HG02973 (cell line): ENCODE results near the gene AP1B1.

ENCODE experiments used
- ATAC-seq: cut with Tn5 transposase; IDR thresholded peaks from one replicate; pipeline ENCODE4 v1.9.1; 2021; ENCODE audit warnings: moderate library complexity; ENCODE audit not compliant: unreplicated experiment

Gene AP1B1

GRCh38 chr22:29334696-29335344 is 53.5 kb downstream of the AP1B1 start:
- ATAC-seq = no peak

DNA sequence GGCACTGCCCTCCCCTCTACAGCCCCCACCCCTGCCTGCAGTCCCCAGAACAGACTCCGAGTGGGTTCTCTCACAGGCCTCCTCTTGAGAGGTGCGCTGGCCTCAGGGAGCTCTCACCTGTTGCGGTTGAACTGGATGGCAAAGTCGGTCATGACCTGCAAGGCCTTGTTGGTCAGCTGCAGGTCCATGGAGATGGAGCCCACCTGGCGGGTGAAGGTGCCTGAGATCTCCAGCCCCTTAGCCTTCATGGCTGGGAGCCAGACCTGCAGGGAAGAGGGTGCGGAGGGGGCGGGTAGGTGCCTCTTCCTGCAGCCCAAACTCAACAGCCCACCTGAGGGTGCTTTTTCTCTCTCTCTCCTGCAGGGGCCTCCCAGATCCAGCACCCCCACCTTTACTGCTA is 54.2 kb downstream of the AP1B1 start:
- ATAC-seq = no peak

- no peak for ATAC-seq
Measured at GRCh38 chr22:29332886-29333496, 55.4 kb downstream of the AP1B1 start.

GRCh38 chr22:29331658-29332300 is 56.6 kb downstream of the AP1B1 start:
- no peak for ATAC-seq

DNA sequence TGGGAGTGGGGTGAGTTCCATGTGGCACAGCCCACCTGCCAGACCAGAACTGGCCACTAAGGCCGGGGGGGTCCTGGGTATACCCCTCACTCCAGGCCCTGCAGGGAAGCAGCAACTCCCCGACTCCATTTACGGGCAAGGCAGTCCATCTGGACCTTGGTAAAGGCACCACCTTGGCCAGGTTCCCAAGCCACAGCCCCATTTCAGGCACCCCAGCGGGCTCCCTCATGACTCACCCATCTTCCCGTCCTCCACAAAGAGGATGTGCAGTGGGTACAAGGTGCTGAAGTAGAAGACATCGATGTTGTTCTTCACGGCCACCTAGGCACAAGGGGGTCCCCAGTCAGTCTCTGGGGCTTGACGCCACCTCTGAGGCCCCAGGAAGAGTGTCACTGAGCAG is 57.2 kb downstream of the AP1B1 start:
- no peak for ATAC-seq

DNA sequence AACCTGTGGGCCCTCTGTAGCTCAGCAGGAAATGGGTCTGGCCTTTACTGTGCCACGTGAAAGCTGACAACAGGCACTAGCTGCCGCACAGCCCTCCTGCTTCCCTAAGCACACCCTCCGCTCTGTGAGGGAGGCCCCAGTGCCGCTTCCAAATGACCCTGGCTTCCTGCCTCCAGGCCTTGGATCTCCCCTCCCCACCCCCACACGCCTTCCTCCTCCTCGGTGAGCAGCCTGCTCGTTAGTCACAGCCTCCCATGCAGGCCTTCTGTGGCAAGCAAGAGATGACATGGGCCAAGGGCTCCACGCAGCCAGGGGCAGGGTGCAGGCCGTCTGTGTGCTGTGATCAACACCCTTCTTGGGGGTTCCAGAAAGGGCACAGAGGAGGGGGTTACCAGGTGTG is 57.6 kb downstream of the AP1B1 start:
- ATAC-seq = no peak

DNA sequence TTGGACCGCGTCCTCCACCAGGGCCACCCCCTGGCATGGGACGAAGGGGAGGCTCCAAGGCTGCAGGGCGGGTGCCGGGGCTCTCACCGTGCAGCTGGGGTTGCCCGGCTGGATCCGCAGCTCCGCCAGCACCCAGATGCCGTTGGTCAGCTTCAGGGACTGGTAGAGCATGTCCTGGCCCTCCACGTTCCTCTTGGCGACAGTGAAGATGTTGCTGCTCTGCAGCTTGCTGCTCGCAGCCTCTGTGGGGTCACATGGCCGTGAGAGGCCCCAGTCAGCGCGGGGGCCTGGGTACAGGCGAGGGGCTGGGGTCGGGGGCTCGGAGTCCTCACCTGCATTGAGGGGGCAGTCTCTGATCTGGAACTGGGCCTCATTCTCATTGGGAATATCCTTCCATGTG is 58.1 kb downstream of the AP1B1 start:
- ATAC-seq = no peak

- ATAC-seq = no peak
Measured at GRCh38 chr22:29329581-29329980, 58.8 kb downstream of the AP1B1 start.

GRCh38 chr22:29328566-29329500 is 59.5 kb downstream of the AP1B1 start:
- ATAC-seq = no peak

GRCh38 chr22:29328055-29328454 is 60.3 kb downstream of the AP1B1 start:
- no peak for ATAC-seq

DNA sequence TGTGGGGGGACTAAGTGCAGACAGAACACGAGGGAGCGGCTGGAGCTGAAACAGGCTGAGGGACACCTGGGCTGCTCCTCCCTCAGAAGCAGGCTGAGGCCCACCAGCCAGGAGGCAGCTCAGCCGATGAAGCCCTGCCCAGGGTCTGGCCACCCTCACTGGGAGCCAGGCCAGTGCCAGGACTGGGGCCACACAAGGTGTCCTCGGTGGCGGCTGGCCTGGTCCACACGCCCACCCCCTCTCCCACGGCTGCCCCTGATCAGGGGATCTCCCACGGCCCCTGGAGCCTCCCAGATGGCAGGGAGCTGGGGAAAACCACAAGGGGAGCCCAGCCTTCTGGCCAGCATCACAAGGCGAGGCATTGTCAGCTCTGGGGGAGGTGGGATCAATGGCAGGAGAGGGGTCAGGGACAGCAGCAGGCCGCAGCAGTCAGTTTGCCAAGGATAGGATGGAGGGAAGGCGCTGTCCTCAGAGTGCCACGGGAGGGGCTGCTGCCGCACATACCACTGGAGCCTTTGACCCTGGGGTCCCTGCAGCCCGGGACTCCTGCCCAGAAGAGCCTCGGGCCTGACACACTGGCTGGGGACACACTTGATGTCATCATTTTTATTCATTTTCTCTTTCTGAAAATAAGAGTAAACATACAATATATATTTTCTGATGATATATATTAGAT is 61.1 kb downstream of the AP1B1 start:
- ATAC-seq = no peak

- ATAC-seq = no peak
Measured at GRCh38 chr22:29326481-29326880, 61.9 kb downstream of the AP1B1 start.

DNA sequence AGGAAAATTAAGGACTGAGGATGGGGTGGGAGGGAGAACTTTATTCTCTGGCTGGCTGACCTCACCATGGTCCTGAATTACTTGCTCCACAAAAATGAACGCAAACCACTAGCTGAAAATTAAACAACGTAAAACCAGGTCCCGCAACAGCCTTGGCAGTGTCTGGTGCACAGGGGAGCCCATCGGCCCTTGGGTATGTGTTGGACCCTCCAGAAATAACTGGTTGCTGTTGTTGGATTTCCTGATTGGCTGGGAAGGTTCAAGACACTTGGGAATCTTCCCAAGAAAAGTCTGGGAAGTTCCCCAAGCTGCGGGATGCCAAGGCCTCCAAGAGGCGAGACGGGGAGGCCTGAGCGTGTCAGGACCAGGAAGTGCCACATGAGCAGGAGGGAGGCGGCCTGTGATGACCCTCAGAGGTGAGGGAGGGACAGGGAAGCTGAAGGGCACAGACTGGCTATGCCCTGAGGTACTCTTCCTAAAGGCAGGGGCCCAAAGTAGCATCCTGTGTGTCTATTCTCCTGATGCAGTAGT is 62.5 kb downstream of the AP1B1 start:
- ATAC-seq = no peak

DNA sequence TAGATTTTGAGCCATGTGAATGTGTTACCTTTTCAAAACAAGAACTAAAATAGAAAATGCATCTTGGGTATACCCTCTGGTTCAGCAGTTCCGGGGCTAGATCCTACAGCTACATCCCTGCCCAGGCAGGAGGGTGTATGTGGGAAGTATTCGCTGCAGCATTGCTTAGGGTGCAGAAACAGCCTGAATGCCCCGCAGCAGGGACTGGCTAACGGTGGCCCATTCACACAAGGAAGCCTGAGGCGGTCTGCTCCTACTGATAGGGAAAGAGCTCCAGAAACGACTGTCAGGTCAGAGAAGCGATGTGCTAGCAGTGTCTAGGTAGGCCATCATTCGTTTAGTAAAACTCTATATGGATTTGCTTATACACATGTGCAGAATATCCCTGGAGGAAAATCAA is 63.0 kb downstream of the AP1B1 start:
- ATAC-seq = no peak

DNA sequence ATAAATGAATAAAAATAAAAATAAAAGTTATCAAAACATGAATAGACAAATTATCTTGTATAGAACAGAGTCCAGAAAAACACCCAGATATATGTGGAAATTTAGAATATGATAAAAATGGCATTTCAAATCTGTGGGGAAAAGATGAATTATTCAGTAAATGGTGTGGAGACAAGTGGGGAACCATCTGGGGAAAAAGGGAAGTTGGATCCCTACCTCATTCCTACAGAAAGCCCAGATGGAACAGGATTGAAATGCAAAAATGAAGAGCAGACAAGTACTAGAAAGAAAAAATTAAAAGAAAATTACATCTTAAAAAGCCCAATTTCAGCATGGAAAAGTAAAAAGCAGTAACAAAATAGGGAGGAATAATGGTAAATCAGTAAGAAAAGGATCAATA is 64.7 kb downstream of the AP1B1 start:
- no peak for ATAC-seq

DNA sequence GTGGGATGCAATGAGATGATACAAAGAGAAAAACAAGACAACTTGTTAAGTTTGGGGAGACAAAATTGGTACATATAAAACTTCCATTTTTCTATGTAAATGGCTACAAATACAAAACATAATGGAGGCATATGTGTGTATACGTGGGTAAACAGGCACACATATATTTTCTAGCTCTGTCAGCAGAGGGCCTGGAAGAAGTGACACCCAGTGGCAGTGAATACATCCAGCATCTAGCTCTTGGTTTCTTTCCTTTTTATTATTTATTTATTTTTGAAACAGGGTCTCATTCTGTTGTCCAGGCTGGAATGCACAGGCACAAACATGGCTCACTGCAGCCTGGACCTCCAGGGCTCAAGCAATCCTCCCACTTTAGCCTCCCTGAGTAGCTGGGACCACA is 67.8 kb downstream of the AP1B1 start:
- no peak for ATAC-seq

- no peak for ATAC-seq
Measured at GRCh38 chr22:29319072-29319471, 69.3 kb downstream of the AP1B1 start.

GRCh38 chr22:29317827-29318454 is 70.4 kb downstream of the AP1B1 start:
- no peak for ATAC-seq

DNA sequence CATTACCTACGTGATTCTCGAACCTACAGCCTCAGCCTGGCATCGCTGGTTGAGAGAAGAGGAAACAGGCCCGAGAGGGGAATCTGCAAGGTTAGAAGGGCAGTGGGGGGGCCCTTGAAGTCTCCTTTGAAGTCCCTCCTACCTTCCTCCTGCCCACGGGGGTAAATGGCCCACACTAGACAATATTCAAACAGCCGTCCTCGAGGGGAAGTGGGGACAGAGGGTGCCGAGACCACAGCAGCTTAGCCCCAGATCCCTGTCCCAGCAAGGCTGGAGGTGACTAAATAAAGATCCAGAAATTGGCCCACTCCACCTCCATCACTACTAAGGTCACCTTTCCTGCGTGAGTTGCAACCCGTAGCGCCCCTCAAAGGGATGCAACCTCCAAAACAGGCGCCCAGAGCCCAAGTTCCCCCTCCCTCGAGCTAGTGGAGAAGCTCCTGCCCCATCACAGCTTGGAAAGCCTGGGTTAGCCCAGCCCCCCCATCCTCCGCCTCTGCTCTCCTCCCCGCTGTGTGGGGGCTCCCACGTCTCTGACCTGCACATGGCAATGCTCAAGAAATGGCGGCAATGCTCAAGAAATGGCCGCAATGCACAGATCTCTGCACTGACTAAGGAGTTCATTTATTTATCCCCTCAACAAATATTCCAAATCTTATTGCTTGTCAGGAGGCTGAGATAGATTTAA is 72.1 kb downstream of the AP1B1 start:
- no peak for ATAC-seq
